ENCODE measurements around the gene DUSP15. TPM values are rescaled to one million over a fixed set of nuclear protein-coding genes. Genes with fewer than 3 reads are reported as not detected.

The DUSP15 gene
- total RNA-seq, 1 donor from 2014 or later: 2.1 TPM

DNA sequence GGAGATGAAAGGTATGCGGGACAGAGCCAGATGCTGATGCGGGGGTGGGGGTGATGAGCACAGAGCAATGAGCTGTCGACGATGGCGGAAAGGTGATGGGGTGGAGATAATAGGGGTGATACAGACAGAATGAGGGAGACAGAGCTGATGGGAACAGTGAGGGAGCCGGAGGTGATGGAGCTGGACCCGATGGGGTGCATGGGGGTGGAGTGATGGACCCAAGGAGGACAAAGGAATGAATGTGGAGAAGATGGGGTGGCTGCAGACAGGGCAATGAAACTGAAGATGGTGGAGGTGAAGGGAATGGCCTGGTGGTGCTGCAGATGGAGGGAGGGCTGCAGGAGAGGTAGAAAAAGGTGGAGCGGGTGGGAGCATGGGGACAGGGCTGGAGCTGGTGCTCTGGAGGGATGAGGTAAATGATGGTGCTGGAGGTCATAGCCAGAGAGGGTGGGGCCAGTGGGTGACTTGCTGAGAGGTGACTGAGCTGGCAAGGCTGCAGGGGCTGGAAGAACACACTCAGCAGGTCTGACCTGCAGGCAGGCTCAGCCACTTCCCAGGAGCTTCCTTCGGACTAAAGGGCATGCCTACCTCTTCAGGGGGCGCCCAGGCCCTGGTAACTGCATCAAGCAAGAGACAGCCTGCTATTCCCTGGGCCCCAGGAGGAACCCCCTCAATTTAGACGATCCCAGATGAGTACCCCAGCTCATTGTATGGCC lies 18.9 kb downstream of the DUSP15 start:
- peaks cover 18 to 38% (median 37%) of the 10 kb centered on the region in 3 donors for H3K27me3 ChIP-seq (ENCODE audit: control insufficient read depth in 3 of 3, insufficient read depth in 3 of 3, low read length in 3 of 3)

GRCh38 chr20:31849306-31849930 lies 20.9 kb downstream of the DUSP15 start:
- peaks cover 18 to 32% (median 25%) of the 10 kb centered on the region in 3 donors for H3K27me3 ChIP-seq (ENCODE audit: control insufficient read depth in 3 of 3, insufficient read depth in 3 of 3, low read length in 3 of 3)
- no peak overlapping the region for H3K4me3 ChIP-seq (ENCODE audit: low read length in 3 of 3)
- no peak overlapping the region for H3K9ac ChIP-seq (ENCODE audit: low read depth in 1 of 3, low read length in 3 of 3)
- no peak overlapping the region for H3K27ac ChIP-seq (ENCODE audit: low read depth, low read length)
- peaks cover 4 to 18% (median 10%) of the 10 kb centered on the region in 3 donors for H3K4me1 ChIP-seq (ENCODE audit: control insufficient read depth in 3 of 3, insufficient read depth in 3 of 3, low read length in 3 of 3)
- H3K9me3 ChIP-seq (ENCODE audit: control insufficient read depth in 3 of 3, low read length in 3 of 3): no peaks in the 10 kb centered on the region
- H3K36me3 ChIP-seq (ENCODE audit: control insufficient read depth in 3 of 3, insufficient read depth in 3 of 3, low read length in 3 of 3): no peaks in the 10 kb centered on the region

More for the DNA sequence above, 18.9 kb downstream of the DUSP15 start:
- Histone ChIP-seq H3K4me3 (ENCODE audit: low read length in 3 of 3) (no peak overlapping the region), H3K4me1 (ENCODE audit: control insufficient read depth in 3 of 3, insufficient read depth in 3 of 3, low read length in 3 of 3) (peaks cover 0 to 2% (median under 1%) of the 10 kb centered on the region in 3 donors), H3K9ac (ENCODE audit: low read depth in 1 of 3, low read length in 3 of 3) (no peak overlapping the region), H3K36me3 (ENCODE audit: control insufficient read depth in 3 of 3, insufficient read depth in 3 of 3, low read length in 3 of 3) (no peaks in the 10 kb centered on the region), H3K27ac (ENCODE audit: low read depth, low read length) (no peak overlapping the region), H3K9me3 (ENCODE audit: control insufficient read depth in 3 of 3, low read length in 3 of 3) (no peaks in the 10 kb centered on the region)

DNA sequence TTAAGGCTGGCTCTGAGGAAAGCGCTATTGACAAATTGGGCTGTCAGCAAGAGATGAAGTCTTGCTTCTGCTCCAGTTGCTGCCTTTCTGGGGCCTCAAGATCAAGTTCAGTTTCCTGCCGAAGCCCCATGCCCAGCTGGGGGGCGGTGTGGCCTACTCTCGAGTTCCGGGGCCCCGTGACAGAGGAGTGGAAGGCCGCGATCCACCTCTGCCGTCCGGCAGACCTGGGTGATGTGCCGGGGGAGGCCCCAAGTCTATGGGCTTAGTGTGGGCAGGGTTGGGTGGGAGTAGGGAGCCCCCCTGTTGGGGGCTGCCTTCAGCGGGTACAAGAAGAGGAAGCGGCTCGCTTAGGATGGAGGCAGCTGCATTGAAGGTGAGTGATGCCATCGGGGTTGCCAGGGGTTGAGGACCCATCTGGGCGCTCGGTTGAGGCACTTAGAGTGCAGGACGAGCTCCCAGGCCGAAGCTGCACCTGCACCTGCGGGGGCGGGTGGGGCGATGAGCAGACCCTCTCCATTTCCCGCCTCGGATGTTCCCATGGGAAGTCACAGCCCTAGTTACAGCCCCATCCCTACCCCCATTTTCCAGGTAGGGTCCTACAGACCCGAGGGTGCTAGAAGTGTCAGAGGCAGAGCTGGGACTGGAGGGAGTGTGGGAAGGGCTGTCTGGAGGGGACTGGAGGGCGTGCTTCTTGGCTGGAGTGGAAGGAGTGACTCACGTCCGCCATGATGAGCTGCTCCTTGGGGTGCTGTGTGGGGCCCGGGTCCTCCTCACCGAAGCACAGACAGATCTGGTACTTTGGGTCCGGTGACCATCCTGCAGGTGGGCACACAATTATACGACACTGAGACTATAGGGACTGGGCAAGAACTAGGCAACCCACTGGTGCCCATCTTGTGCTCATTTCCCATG lies 22.0 kb downstream of the DUSP15 start:
- H3K27me3 ChIP-seq (ENCODE audit: control insufficient read depth in 3 of 3, insufficient read depth in 3 of 3, low read length in 3 of 3): peaks cover 18 to 32% (median 25%) of the 10 kb centered on the region in 3 donors
- no peak overlapping the region for H3K27ac ChIP-seq (ENCODE audit: low read depth, low read length)

GRCh38 chr20:31846793-31847138 lies 23.6 kb downstream of the DUSP15 start:
- Histone ChIP-seq H3K36me3 (ENCODE audit: control insufficient read depth in 3 of 3, insufficient read depth in 3 of 3, low read length in 3 of 3) (no peaks in the 10 kb centered on the region), H3K9me3 (ENCODE audit: control insufficient read depth in 3 of 3, low read length in 3 of 3) (no peaks in the 10 kb centered on the region)

More for the DNA sequence above, 22.0 kb downstream of the DUSP15 start:
- H3K9me3 ChIP-seq (ENCODE audit: control insufficient read depth in 3 of 3, low read length in 3 of 3): no peaks in the 10 kb centered on the region
- no peaks in the 10 kb centered on the region for H3K36me3 ChIP-seq (ENCODE audit: control insufficient read depth in 3 of 3, insufficient read depth in 3 of 3, low read length in 3 of 3)
- no peak overlapping the region for H3K4me3 ChIP-seq (ENCODE audit: low read length in 3 of 3)
- H3K9ac ChIP-seq (ENCODE audit: low read depth in 1 of 3, low read length in 3 of 3): no peak overlapping the region
- H3K4me1 ChIP-seq (ENCODE audit: control insufficient read depth in 3 of 3, insufficient read depth in 3 of 3, low read length in 3 of 3): peaks cover 4 to 18% (median 12%) of the 10 kb centered on the region in 3 donors

DNA sequence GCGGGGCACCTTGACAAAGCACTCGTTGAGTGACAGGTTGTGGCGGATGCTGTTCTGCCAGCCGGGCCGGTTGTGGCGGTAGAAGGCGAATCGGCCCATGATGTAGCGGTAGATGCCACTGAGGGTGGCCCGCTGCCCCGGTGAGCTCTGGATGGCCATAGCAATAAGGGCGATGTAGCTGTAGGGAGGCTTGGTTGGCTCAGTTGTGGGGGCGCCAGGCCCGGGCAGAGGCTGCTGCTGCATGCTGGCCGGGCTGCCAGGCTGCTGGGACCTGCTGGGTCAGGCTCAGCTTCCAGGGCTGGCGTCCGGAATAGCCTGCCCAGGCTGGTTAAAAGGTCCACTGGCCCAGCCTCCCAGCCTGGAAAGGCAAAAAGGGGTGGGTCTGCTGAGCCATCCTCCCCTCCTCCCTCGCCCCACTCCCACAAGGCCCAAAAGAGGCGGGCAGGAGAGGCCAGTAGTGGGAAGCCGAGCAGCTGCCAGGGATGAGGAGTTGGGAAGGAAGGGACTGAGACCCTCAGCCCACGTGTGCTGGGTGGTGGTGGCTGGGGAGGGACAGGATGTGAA lies 24.9 kb downstream of the DUSP15 start, which contains the start of gene FOXS1:
FOXS1 (minus strand) TSS at position 305 of the 564 bp plus-strand sequence; CDS start at position 243, 62 bp downstream.
- Histone ChIP-seq H3K4me3 (ENCODE audit: low read length in 3 of 3) (peak within 1 kb of the TSS; percentile 43 to 70 (median 57)), H3K9me3 (ENCODE audit: control insufficient read depth in 3 of 3, low read length in 3 of 3) (no peaks in the 10 kb centered on the region), H3K4me1 (ENCODE audit: control insufficient read depth in 3 of 3, insufficient read depth in 3 of 3, low read length in 3 of 3) (peaks cover 15 to 36% (median 28%) of the 10 kb centered on the region in 3 donors), H3K9ac (ENCODE audit: low read depth in 1 of 3, low read length in 3 of 3) (peak within 1 kb of the TSS; percentile 21 to 74 (median 50)), H3K36me3 (ENCODE audit: control insufficient read depth in 3 of 3, insufficient read depth in 3 of 3, low read length in 3 of 3) (no peaks in the 10 kb centered on the region), H3K27me3 (ENCODE audit: control insufficient read depth in 3 of 3, insufficient read depth in 3 of 3, low read length in 3 of 3) (peaks cover 7 to 18% (median 11%) of the 10 kb centered on the region in 3 donors), H3K27ac (ENCODE audit: low read depth, low read length) (peak within 1 kb of the TSS; percentile 54)

More at GRCh38 chr20:31846793-31847138, 23.6 kb downstream of the DUSP15 start:
- Histone ChIP-seq H3K4me1 (ENCODE audit: control insufficient read depth in 3 of 3, insufficient read depth in 3 of 3, low read length in 3 of 3) (peaks cover 12 to 33% (median 20%) of the 10 kb centered on the region in 3 donors), H3K9ac (ENCODE audit: low read depth in 1 of 3, low read length in 3 of 3) (no peak overlapping the region), H3K4me3 (ENCODE audit: low read length in 3 of 3) (no peak overlapping the region), H3K27ac (ENCODE audit: low read depth, low read length) (no peak overlapping the region), H3K27me3 (ENCODE audit: control insufficient read depth in 3 of 3, insufficient read depth in 3 of 3, low read length in 3 of 3) (peaks cover 13 to 31% (median 25%) of the 10 kb centered on the region in 3 donors)

DNA sequence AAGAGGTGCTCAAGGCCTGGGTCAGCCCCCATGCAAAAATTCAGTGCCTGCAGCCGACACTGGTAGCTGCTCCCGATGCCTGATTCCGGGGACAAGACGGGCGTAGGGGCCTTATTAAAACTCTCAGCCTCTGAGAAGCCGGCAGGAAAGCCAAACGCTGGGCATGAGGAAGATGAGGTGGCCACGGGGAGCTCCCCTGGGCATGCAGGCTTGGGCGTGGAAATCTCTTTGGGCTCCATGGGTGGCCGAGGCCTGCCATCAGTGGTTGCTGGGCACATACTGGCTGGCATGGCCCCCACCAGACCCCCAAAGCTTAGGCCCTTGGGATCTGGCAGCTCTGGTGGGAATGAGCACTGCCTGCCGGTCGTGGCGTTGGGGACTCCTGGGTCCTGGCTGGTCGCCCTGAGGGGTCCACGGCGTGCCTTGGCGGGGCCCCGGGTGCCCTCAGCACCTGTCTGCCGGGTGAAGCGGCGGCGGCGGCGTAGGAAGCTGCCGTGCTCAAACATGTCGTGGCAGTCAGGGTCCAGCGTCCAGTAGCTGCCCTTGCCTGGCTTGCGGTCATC lies 25.5 kb downstream of the DUSP15 start:
- Histone ChIP-seq H3K9ac (ENCODE audit: low read depth in 1 of 3, low read length in 3 of 3) (peak overlapping the region; percentile 21 to 74 (median 50)), H3K4me3 (ENCODE audit: low read length in 3 of 3) (peak overlapping the region; percentile 43 to 70 (median 57)), H3K27me3 (ENCODE audit: control insufficient read depth in 3 of 3, insufficient read depth in 3 of 3, low read length in 3 of 3) (peaks cover 6 to 12% (median 7%) of the 10 kb centered on the region in 3 donors), H3K4me1 (ENCODE audit: control insufficient read depth in 3 of 3, insufficient read depth in 3 of 3, low read length in 3 of 3) (peaks cover 15 to 36% (median 30%) of the 10 kb centered on the region in 3 donors), H3K36me3 (ENCODE audit: control insufficient read depth in 3 of 3, insufficient read depth in 3 of 3, low read length in 3 of 3) (no peaks in the 10 kb centered on the region), H3K9me3 (ENCODE audit: control insufficient read depth in 3 of 3, low read length in 3 of 3) (no peaks in the 10 kb centered on the region), H3K27ac (ENCODE audit: low read depth, low read length) (peak overlapping the region; percentile 54)

GRCh38 chr20:31843881-31844280 lies 26.4 kb downstream of the DUSP15 start:
- Histone ChIP-seq H3K9me3 (ENCODE audit: control insufficient read depth in 3 of 3, low read length in 3 of 3) (no peaks in the 10 kb centered on the region), H3K36me3 (ENCODE audit: control insufficient read depth in 3 of 3, insufficient read depth in 3 of 3, low read length in 3 of 3) (no peaks in the 10 kb centered on the region), H3K4me3 (ENCODE audit: low read length in 3 of 3) (peak overlapping the region; percentile 2 to 45 (median 19)), H3K4me1 (ENCODE audit: control insufficient read depth in 3 of 3, insufficient read depth in 3 of 3, low read length in 3 of 3) (peaks cover 15 to 36% (median 32%) of the 10 kb centered on the region in 3 donors), H3K27me3 (ENCODE audit: control insufficient read depth in 3 of 3, insufficient read depth in 3 of 3, low read length in 3 of 3) (peaks cover 0 to 4% (median 2%) of the 10 kb centered on the region in 3 donors), H3K27ac (ENCODE audit: low read depth, low read length) (peak overlapping the region; percentile 23), H3K9ac (ENCODE audit: low read depth in 1 of 3, low read length in 3 of 3) (peak overlapping the region in 2 of 3 donors; percentile 7 to 74)

DNA sequence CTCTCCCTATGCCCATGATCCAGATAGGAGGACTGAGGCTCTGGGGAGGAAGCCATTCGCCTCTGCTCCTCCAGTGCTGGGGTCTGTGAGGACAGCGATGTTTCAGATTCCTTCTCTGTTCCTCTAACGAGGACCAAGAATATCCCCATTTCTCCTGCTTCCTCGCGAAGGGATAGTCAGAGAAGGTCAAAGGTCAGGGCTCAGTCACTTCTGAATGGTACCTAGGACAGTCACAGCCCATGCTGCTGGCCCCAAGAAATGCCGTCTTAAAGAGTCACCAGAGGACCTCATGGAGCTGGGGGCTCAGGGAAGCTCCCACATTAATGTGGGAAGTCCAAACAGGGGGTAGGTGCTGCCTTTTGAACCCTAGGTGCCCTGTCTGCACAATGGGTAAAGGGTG lies 27.0 kb downstream of the DUSP15 start:
- peaks cover 17 to 40% (median 35%) of the 10 kb centered on the region in 3 donors for H3K4me1 ChIP-seq (ENCODE audit: control insufficient read depth in 3 of 3, insufficient read depth in 3 of 3, low read length in 3 of 3)
- peak overlapping the region in 1 of 3 donors; percentile 74 for H3K9ac ChIP-seq (ENCODE audit: low read depth in 1 of 3, low read length in 3 of 3)
- H3K4me3 ChIP-seq (ENCODE audit: low read length in 3 of 3): peak overlapping the region; percentile 33 to 46 (median 45)
- no peaks in the 10 kb centered on the region for H3K36me3 ChIP-seq (ENCODE audit: control insufficient read depth in 3 of 3, insufficient read depth in 3 of 3, low read length in 3 of 3)
- H3K27ac ChIP-seq (ENCODE audit: low read depth, low read length): peak overlapping the region; percentile 64
- no peaks in the 10 kb centered on the region for H3K9me3 ChIP-seq (ENCODE audit: control insufficient read depth in 3 of 3, low read length in 3 of 3)
- no peaks in the 10 kb centered on the region for H3K27me3 ChIP-seq (ENCODE audit: control insufficient read depth in 3 of 3, insufficient read depth in 3 of 3, low read length in 3 of 3)
